Astrocyte (in vitro differentiated cells and primary cell): Measurements from ENCODE around the gene PLXDC2. TPM values are rescaled to one million over a fixed set of nuclear protein-coding genes. Genes with fewer than 3 reads are reported as not detected.

Experiments
- DNase-seq: peaks from one replicate; pipeline ENCODE4 v3.0.0-alpha.2; 2010; ENCODE audit warnings: low read depth
- FAIRE-seq: peaks from 2 replicates; lab custom pipeline; 2011; peaks lifted over from hg19 to GRCh38; lab: Jason Lieb, UNC
- H2AFZ ChIP-seq: 2 replicates; pipeline ENCODE4 v1.6.0; 2012; ENCODE audit warnings: low read depth, low read length, inconsistent platforms
- H3K27ac ChIP-seq: 2 replicates; pipeline ENCODE4 v1.5.1; 2011; ENCODE audit warnings: low read depth, low read length, inconsistent platforms
- H3K27me3 ChIP-seq: 2 replicates; pipeline ENCODE4 v1.6.0; 2011; ENCODE audit warnings: low read length, inconsistent platforms; ENCODE audit not compliant: insufficient read depth
- H3K36me3 ChIP-seq: 2 replicates; pipeline ENCODE4 v1.5.1; 2011; ENCODE audit warnings: low read length, inconsistent platforms; ENCODE audit not compliant: insufficient read depth
- H3K4me1 ChIP-seq: 2 replicates; pipeline ENCODE4 v1.5.1; 2011; ENCODE audit warnings: low read length, inconsistent platforms; ENCODE audit not compliant: insufficient read depth
- H3K4me2 ChIP-seq: 2 replicates; pipeline ENCODE4 v1.6.0; 2012; ENCODE audit warnings: low read length, inconsistent platforms
- H3K4me3 ChIP-seq: 2 replicates; pipeline ENCODE4 v1.5.1; 2011; ENCODE audit warnings: low read depth, mild to moderate bottlenecking, low read length, inconsistent platforms; ENCODE audit not compliant: insufficient read depth
- H3K79me2 ChIP-seq: 2 replicates; pipeline ENCODE4 v1.6.0; 2012; ENCODE audit warnings: mild to moderate bottlenecking, low read length, inconsistent platforms; ENCODE audit not compliant: insufficient read depth
- H3K9ac ChIP-seq: 2 replicates; pipeline ENCODE4 v1.6.0; 2012; ENCODE audit warnings: mild to moderate bottlenecking, low read length, inconsistent platforms
- H3K9me3 ChIP-seq: 2 replicates; pipeline ENCODE4 v1.5.1; 2012; ENCODE audit warnings: low read depth, mild to moderate bottlenecking, low read length, inconsistent platforms; ENCODE audit not compliant: insufficient read depth
- H4K20me1 ChIP-seq: 2 replicates; pipeline ENCODE4 v1.6.0; 2012; ENCODE audit warnings: low read length, inconsistent platforms; ENCODE audit not compliant: insufficient read depth
- H3K27ac Mint-ChIP-seq: one replicate; pipeline ENCODE4 v1.8.0; 2021; ENCODE audit warnings: mild to moderate bottlenecking, mixed read lengths; ENCODE audit not compliant: unreplicated experiment
- H3K27me3 Mint-ChIP-seq: one replicate; pipeline ENCODE4 v1.8.0; 2021; ENCODE audit warnings: low read depth, mixed read lengths; ENCODE audit not compliant: unreplicated experiment
- H3K36me3 Mint-ChIP-seq: one replicate; pipeline ENCODE4 v1.8.0; 2021; ENCODE audit warnings: low read depth, mixed read lengths; ENCODE audit not compliant: unreplicated experiment
- H3K4me1 Mint-ChIP-seq: one replicate; pipeline ENCODE4 v1.8.0; 2021; ENCODE audit warnings: low read depth, mixed read lengths; ENCODE audit not compliant: unreplicated experiment
- H3K4me3 Mint-ChIP-seq: one replicate; pipeline ENCODE4 v1.8.0; 2021; ENCODE audit warnings: mild to moderate bottlenecking, moderate library complexity, mixed read lengths; ENCODE audit not compliant: unreplicated experiment
- H3K9me3 Mint-ChIP-seq: one replicate; pipeline ENCODE4 v1.8.0; 2021; ENCODE audit warnings: mild to moderate bottlenecking, mixed read lengths; ENCODE audit not compliant: unreplicated experiment
- EZH2 ChIP-seq: IDR thresholded peaks from 2 replicates; pipeline ENCODE4 v1.6.1; 2012; ENCODE audit warnings: mild to moderate bottlenecking, low read length, inconsistent platforms; ENCODE audit not compliant: insufficient read depth
- total RNA-seq: library from RNA; stranded (reverse); gene quantifications from 2 replicates; pipeline ENCODE4 v1.2.1, GENCODE V29; 2021
- TF ChIP-seq, protein P1 (sequence below): IDR thresholded peaks from 2 replicates; pipeline ENCODE4 v1.5.1; 2011; ENCODE audit warnings: low read depth, mild to moderate bottlenecking, inconsistent platforms, low read length, moderate library complexity; ENCODE audit not compliant: insufficient read depth

PLXDC2 gene
- total RNA-seq, 1 donor from 2014 or later: 36.1 TPM

GRCh38 chr10:19778996-19779395 lies 37.2 kb upstream of the PLXDC2 start:
- no peaks in the 10 kb centered on the region for H3K9me3 Mint-ChIP-seq
- Histone ChIP-seq H3K4me3 (no peak overlapping the region), H3K36me3 (no peaks in the 10 kb centered on the region), H3K9me3 (no peaks in the 10 kb centered on the region), H3K4me2 (no peak overlapping the region), H3K27ac (no peak overlapping the region), H4K20me1 (no peaks in the 10 kb centered on the region), H3K27me3 (no peaks in the 10 kb centered on the region), H3K9ac (no peak overlapping the region), H2AFZ (no peak overlapping the region), H3K4me1 (no peaks in the 10 kb centered on the region), H3K79me2 (no peaks in the 10 kb centered on the region)
- FAIRE-seq: no peak
- no peaks in the 10 kb centered on the region for H3K36me3 Mint-ChIP-seq
- no peaks in the 10 kb centered on the region for H3K27me3 Mint-ChIP-seq
- no peak overlapping the region for H3K27ac Mint-ChIP-seq
- no peak for TF ChIP-seq EZH2
- TF ChIP-seq, protein P1, sequence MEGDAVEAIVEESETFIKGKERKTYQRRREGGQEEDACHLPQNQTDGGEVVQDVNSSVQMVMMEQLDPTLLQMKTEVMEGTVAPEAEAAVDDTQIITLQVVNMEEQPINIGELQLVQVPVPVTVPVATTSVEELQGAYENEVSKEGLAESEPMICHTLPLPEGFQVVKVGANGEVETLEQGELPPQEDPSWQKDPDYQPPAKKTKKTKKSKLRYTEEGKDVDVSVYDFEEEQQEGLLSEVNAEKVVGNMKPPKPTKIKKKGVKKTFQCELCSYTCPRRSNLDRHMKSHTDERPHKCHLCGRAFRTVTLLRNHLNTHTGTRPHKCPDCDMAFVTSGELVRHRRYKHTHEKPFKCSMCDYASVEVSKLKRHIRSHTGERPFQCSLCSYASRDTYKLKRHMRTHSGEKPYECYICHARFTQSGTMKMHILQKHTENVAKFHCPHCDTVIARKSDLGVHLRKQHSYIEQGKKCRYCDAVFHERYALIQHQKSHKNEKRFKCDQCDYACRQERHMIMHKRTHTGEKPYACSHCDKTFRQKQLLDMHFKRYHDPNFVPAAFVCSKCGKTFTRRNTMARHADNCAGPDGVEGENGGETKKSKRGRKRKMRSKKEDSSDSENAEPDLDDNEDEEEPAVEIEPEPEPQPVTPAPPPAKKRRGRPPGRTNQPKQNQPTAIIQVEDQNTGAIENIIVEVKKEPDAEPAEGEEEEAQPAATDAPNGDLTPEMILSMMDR: no peak
- H3K4me3 Mint-ChIP-seq: no peak overlapping the region
- DNase-seq: no peak
- H3K4me1 Mint-ChIP-seq: peaks cover 4% of the 10 kb centered on the region

DNA sequence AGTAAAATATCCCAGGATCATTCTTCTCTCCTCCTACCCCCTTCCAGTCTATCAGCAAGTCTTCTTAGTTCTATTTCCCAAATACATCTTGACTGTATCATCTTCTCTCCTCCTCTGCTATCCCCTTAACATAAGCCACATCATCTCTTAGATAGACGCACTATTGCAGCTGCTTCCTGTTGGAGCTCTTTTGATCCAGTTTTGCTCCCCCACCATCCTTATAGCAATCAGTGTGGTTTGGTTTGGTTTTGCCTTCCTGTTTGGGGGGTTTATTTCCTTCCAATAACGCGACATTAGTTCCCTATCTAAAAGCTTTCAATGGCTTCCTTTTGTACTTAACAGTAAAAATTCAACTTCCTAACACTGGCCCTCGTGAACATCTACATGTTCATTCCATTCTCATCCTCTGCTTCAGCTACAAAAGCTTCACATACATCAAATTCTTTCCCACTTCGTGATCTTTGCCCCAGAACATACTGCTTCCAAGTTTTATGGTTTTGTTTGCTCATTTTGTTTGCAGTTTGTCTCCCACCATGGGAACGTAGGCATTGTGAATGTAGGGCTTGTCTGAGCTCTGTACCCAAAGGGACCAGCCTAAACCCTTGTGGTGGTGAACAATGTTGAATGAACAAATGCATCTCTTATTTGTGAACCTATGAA lies 33.7 kb upstream of the PLXDC2 start:
- no peak overlapping the region for H3K4me2 ChIP-seq
- no peaks in the 10 kb centered on the region for H3K9me3 ChIP-seq
- Mint-ChIP-seq H3K9me3 (no peaks in the 10 kb centered on the region), H3K4me3 (no peak overlapping the region), H3K4me1 (peaks cover 4% of the 10 kb centered on the region), H3K36me3 (no peaks in the 10 kb centered on the region), H3K27me3 (no peaks in the 10 kb centered on the region), H3K27ac (no peak overlapping the region)
- no peaks in the 10 kb centered on the region for H3K79me2 ChIP-seq
- TF ChIP-seq EZH2: no peak
- TF ChIP-seq, protein P1: no peak
- H3K9ac ChIP-seq: no peak overlapping the region
- H4K20me1 ChIP-seq: no peaks in the 10 kb centered on the region
- H3K4me3 ChIP-seq: no peak overlapping the region
- no peaks in the 10 kb centered on the region for H3K27me3 ChIP-seq
- H3K36me3 ChIP-seq: no peaks in the 10 kb centered on the region
- no peak for FAIRE-seq
- no peak for DNase-seq
- H3K4me1 ChIP-seq: no peaks in the 10 kb centered on the region
- H2AFZ ChIP-seq: no peak overlapping the region
- no peak overlapping the region for H3K27ac ChIP-seq

- FAIRE-seq (no peak), DNase-seq (no peak)
- Histone ChIP-seq H3K4me2 (no peak overlapping the region), H3K4me1 (no peaks in the 10 kb centered on the region), H3K9me3 (no peaks in the 10 kb centered on the region), H3K9ac (no peak overlapping the region), H2AFZ (no peak overlapping the region), H4K20me1 (no peaks in the 10 kb centered on the region), H3K27ac (no peak overlapping the region), H3K4me3 (no peak overlapping the region), H3K79me2 (no peaks in the 10 kb centered on the region), H3K27me3 (no peaks in the 10 kb centered on the region), H3K36me3 (no peaks in the 10 kb centered on the region)
- Mint-ChIP-seq H3K36me3 (no peaks in the 10 kb centered on the region), H3K27ac (no peak overlapping the region), H3K4me1 (peaks cover 9% of the 10 kb centered on the region), H3K9me3 (no peaks in the 10 kb centered on the region), H3K4me3 (no peak overlapping the region), H3K27me3 (no peaks in the 10 kb centered on the region)
- TF ChIP-seq EZH2: no peak
- TF ChIP-seq, protein P1: no peak
Observed at GRCh38 chr10:19783721-19784120, 32.5 kb upstream of the PLXDC2 start.
